SH-SY5Y (cell line): ENCODE measurements around the gene MICAL3.

Source experiments
- GATA2 ChIP-seq: IDR thresholded peaks from 2 replicates; pipeline ENCODE4 v1.6.1; 2011; ENCODE audit warnings: mild to moderate bottlenecking, low read depth, low read length
- GATA3 ChIP-seq: IDR thresholded peaks from 2 replicates; pipeline ENCODE4 v1.6.1; 2011; ENCODE audit warnings: low read depth, mild to moderate bottlenecking, low read length, moderate library complexity

DNA sequence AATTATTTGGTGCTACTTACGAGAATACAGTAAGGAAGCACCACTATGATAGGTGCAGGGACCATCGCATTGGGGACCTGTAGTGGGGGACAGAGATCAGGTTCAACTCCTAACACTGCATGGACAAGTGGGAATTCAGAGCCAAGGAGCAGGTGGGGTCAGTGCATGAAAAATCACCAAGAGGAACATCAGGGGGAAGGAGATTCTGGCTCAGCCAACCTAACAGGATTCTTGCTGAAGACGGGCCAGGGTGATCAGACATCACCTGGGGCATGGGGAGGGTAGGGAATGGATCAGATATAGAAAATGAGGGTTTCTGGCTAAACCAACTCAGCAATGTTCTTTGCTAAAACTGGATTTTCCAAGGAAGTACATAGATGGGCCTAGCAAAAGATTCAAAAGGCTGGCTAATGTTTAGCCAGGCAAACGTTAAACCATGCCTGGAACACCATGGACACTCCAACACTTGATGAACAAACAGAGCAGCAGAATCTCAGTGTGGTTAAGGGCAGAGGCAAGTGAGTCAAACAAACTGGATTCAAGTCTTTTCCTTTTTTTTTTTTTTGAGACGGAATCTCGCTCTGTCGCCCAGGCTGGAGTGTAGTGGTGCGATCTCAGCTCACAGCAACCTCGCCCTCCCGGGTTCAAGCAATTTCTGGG, 70.0 kb downstream of the MICAL3 start:
- no peak for TF ChIP-seq GATA2
- no peak for TF ChIP-seq GATA3
